ENCODE measurements around the gene DIAPH1.

Gene DIAPH1

GRCh38 chr5:141618804-141619554, at the start of gene DIAPH1:
TSS of gene DIAPH1 (minus strand) at chr5:141619000. CDS start at chr5:141618914, 86 bp downstream.
- peak; percentile 91 for DNase-seq

- DNase-seq: no peak
These were observed 47.5 kb upstream of the DIAPH1 start for GRCh38 chr5:141665995-141666940.

GRCh38 chr5:141664733-141665461, 46.1 kb upstream of the DIAPH1 start:
- DNase-seq: peak; percentile 64

- DNase-seq: no peak
These were observed 44.7 kb upstream of the DIAPH1 start for GRCh38 chr5:141663506-141663905.

- DNase-seq: no peak
These were observed 43.2 kb upstream of the DIAPH1 start for GRCh38 chr5:141662028-141662427.

GRCh38 chr5:141657937-141658545, 39.2 kb upstream of the DIAPH1 start:
- DNase-seq: no peak

GRCh38 chr5:141657404-141657803, 38.6 kb upstream of the DIAPH1 start:
- no peak for DNase-seq

GRCh38 chr5:141656396-141656795, 37.6 kb upstream of the DIAPH1 start:
- no peak for DNase-seq

- no peak for DNase-seq
These were observed 36.2 kb upstream of the DIAPH1 start for GRCh38 chr5:141655020-141655419.

GRCh38 chr5:141654298-141654697, 35.5 kb upstream of the DIAPH1 start:
- DNase-seq: no peak

GRCh38 chr5:141651728-141652105, 32.9 kb upstream of the DIAPH1 start:
- DNase-seq: no peak

GRCh38 chr5:141650851-141651727, 32.3 kb upstream of the DIAPH1 start, which contains the start of gene FCHSD1:
TSS of gene FCHSD1 (minus strand) at chr5:141651418. CDS start at chr5:141651368, 50 bp downstream.
- DNase-seq: peak; percentile 85

GRCh38 chr5:141649972-141650371, 31.2 kb upstream of the DIAPH1 start:
- no peak for DNase-seq

GRCh38 chr5:141649056-141649688, 30.4 kb upstream of the DIAPH1 start:
- no peak for DNase-seq

- DNase-seq: no peak
These were observed 29.1 kb upstream of the DIAPH1 start for GRCh38 chr5:141647851-141648250.

- no peak for DNase-seq
These were observed 28.4 kb upstream of the DIAPH1 start for GRCh38 chr5:141647242-141647641.

GRCh38 chr5:141646026-141646425, 27.2 kb upstream of the DIAPH1 start:
- no peak for DNase-seq

- DNase-seq: no peak
These were observed 23.0 kb upstream of the DIAPH1 start for GRCh38 chr5:141641634-141642267.

- DNase-seq: no peak
These were observed 21.9 kb upstream of the DIAPH1 start for GRCh38 chr5:141640698-141641097.

- DNase-seq: no peak
These were observed 21.2 kb upstream of the DIAPH1 start for GRCh38 chr5:141640051-141640415.
